Measurements from ENCODE around the gene GANAB.
A peak's percentile ranks its signal among the peaks of the same experiment; 100 is the strongest.

The GANAB gene

DNA sequence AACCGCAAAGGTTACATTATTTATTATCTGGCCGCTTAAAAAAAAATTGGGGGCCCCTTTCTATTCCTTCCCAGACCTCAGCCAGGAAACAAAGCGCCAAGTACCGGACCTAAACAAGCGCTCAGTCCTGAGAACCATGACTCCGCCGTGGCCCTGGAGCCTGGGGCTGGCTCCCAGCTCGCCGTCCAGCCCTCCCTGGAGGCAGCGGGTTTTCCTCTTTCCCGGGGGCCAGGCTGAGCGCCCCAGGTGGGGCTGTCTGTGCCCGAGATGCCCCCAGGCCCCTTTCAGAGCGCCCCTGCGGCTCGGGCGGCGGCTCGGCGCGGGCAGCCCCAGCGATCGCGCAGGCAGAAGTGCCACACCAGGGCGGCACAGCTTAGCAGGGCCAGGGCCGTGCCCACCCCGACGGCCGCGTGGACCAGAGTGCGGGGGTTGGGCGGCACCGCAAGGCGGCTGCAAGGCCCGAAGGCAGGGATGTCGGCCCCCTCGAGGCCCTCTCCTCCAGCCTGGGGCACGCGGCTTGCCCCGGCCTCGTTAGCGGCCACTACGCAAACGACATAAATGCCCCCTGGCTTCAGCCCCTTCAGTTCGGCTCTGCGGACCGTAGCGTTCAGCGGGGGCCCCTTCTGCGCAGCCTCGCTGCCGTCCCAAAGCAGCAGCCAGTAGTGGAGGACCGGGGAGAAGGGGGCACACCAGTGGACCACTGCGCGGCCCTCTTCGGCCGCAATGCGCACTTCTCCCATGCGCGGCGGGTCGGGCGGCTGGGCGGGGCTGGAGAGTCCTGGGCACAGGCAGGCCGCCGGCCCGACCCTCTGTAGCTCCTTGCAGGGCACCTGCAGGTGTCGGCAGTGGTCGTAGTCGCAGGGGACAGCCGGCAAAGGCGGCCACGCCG, 41.3 kb upstream of the GANAB start:
- no peak for DNase-seq (ENCODE audit: extremely low spot score)
- POLR2A ChIA-PET = interaction anchor here (1.0 to 5.0 kb wide), 3 partner anchors 16 to 77 kb away, joined by 3 to 16 read pairs (median 5); partner anchors contain the start of genes LBHD1 and UQCC3

DNA sequence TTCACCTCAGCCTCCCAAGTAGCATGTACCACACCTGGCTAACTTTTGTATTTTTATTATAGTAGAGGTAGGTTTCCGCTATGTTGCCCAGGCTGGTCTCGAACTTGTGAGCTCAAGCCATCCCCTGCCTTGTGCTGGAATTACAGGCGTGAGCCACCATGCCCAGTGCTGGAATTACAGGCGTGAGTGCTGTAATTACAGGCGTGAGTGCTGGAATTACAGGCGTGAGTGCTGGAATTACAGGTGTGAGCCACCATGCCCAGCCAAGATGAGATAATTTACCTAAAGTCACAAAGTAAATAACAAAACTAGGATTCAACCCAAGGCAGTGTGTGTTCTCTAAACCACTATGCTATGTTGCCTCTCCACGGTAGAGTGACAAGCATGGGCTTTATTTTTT, 36.1 kb upstream of the GANAB start:
- TF ChIP-seq FOXA1 (IDR thresholded peaks at IDR 0.05) = no peak
- TF ChIP-seq CTBP1 (IDR thresholded peaks at IDR 0.05; ENCODE audit: borderline replicate concordance) = no peak
- TF ChIP-seq LEF1 (IDR thresholded peaks at IDR 0.05; ENCODE audit: borderline replicate concordance) = no peak

More for the DNA sequence above, 41.3 kb upstream of the GANAB start:
- TF ChIP-seq LEF1 (IDR thresholded peaks at IDR 0.05; ENCODE audit: borderline replicate concordance) (no peak), TARDBP (IDR thresholded peaks at IDR 0.05) (no peak), L3MBTL2 (conservative IDR thresholded peaks at IDR 0.05) (no peak), NFRKB (IDR thresholded peaks at IDR 0.05) (no peak), CTBP1 (IDR thresholded peaks at IDR 0.05; ENCODE audit: borderline replicate concordance) (no peak), SUZ12 (IDR thresholded peaks at IDR 0.05) (no peak), HDGF (IDR thresholded peaks at IDR 0.05; ENCODE audit: borderline replicate concordance) (no peak), SP1 (IDR thresholded peaks at IDR 0.05) (no peak), ARNT (IDR thresholded peaks at IDR 0.05) (no peak), PKNOX1 (IDR thresholded peaks at IDR 0.05) (no peak), FOXK2 (IDR thresholded peaks at IDR 0.05) (no peak), ZNF384 (IDR thresholded peaks at IDR 0.05) (no peak), ELF4 (IDR thresholded peaks at IDR 0.05) (no peak), FOXA1 (IDR thresholded peaks at IDR 0.05) (no peak), FOXM1 (IDR thresholded peaks at IDR 0.05; ENCODE audit: borderline replicate concordance) (no peak), BHLHE40 (IDR thresholded peaks at IDR 0.05; ENCODE audit: borderline replicate concordance) (no peak)
- CTCF ChIA-PET = no interaction called here

DNA sequence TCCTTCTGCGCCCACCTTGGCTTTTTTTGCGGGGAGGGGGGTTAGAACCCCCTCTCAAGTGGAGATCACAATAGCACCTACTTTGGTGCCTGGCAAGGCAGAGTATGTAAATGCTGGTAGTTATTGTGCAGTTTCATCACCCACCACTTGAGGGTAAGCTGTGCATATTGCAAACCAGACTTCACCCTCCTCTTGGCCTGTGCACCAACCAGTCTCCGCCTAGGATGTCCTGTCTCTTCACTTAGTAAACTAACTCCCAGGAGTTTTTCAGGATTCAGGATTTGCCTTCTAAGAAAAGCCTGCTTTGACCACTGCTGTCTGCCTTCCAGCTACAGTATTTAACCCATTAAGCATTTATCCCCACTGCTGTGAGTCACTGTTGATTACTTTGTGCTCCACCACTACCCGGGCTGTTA, 34.4 kb upstream of the GANAB start:
- DNase-seq (ENCODE audit: extremely low spot score) = peak; percentile 72
- TF ChIP-seq ARNT (IDR thresholded peaks at IDR 0.05) (no peak), FOXM1 (IDR thresholded peaks at IDR 0.05; ENCODE audit: borderline replicate concordance) (no peak), SUZ12 (IDR thresholded peaks at IDR 0.05) (no peak), ZNF384 (IDR thresholded peaks at IDR 0.05) (no peak), BHLHE40 (IDR thresholded peaks at IDR 0.05; ENCODE audit: borderline replicate concordance) (no peak), ELF4 (IDR thresholded peaks at IDR 0.05) (no peak), FOXA1 (IDR thresholded peaks at IDR 0.05) (no peak)
- ChIA-PET POLR2A (interaction anchor here (0.6 to 3.5 kb wide), 21 partner anchors 9 to 200 kb away, joined by 3 to 61 read pairs (median 6); partner anchors contain the start of genes C11orf98, CSKMT, GANAB and HNRNPUL2), CTCF (interaction anchor here (0.6 to 1.8 kb wide), 13 partner anchors 9 to 182 kb away, joined by 3 to 13 read pairs (median 4); partner anchors contain the start of genes LBHD1, LRRN4CL, STX5 and TAF6L)

More for the DNA sequence above, 36.1 kb upstream of the GANAB start:
- ChIA-PET CTCF (no interaction called here), POLR2A (interaction anchor here (0.7 to 3.5 kb wide), 2 partner anchors 9 to 12 kb away, joined by 3 to 61 read pairs; partner anchors contain the start of genes LBHD1 and UQCC3)
- DNase-seq (ENCODE audit: extremely low spot score) = no peak

GRCh38 chr11:62678770-62679696, 32.6 kb upstream of the GANAB start, which contains the start of gene UBXN1:
Gene UBXN1 (minus strand): TSS chr11:62679073. CDS start chr11:62678923, 150 bp downstream.
- no peak for TF ChIP-seq SP1 (IDR thresholded peaks at IDR 0.05)
- TF ChIP-seq FOXM1 (IDR thresholded peaks at IDR 0.05; ENCODE audit: borderline replicate concordance) = no peak
- TF ChIP-seq LEF1 (IDR thresholded peaks at IDR 0.05; ENCODE audit: borderline replicate concordance) = no peak
- TF ChIP-seq PKNOX1 (IDR thresholded peaks at IDR 0.05) = no peak
- TF ChIP-seq SUZ12 (IDR thresholded peaks at IDR 0.05) = no peak
- TF ChIP-seq HDGF (IDR thresholded peaks at IDR 0.05; ENCODE audit: borderline replicate concordance) = no peak
- TF ChIP-seq L3MBTL2 (conservative IDR thresholded peaks at IDR 0.05) = peak; percentile 86
- TF ChIP-seq BHLHE40 (IDR thresholded peaks at IDR 0.05; ENCODE audit: borderline replicate concordance) = no peak
- no peak for TF ChIP-seq FOXA1 (IDR thresholded peaks at IDR 0.05)
- TF ChIP-seq CTBP1 (IDR thresholded peaks at IDR 0.05; ENCODE audit: borderline replicate concordance) = no peak
- TF ChIP-seq TARDBP (IDR thresholded peaks at IDR 0.05) = no peak
- TF ChIP-seq ZNF384 (IDR thresholded peaks at IDR 0.05) = peak; percentile 67
- peak; percentile 85 for TF ChIP-seq ELF4 (IDR thresholded peaks at IDR 0.05)
- ChIA-PET POLR2A (interaction anchor here (0.7 to 6.0 kb wide), 11 partner anchors 9 to 218 kb away, joined by 3 to 61 read pairs (median 6); partner anchors contain the start of genes C11orf98, CSKMT, EEF1G and HNRNPUL2), CTCF (no interaction called here)
- peak; percentile 84 for DNase-seq (ENCODE audit: extremely low spot score)

- no peak for DNase-seq (ENCODE audit: extremely low spot score)
- POLR2A ChIA-PET = interaction anchor here (1.2 to 6.0 kb wide), 4 partner anchors 11 to 203 kb away, joined by 4 to 34 read pairs (median 4); partner anchors contain the start of genes C11orf98, CSKMT, LRRN4CL and SLC3A2
- CTCF ChIA-PET = no interaction called here
- TF ChIP-seq FOXK2 (IDR thresholded peaks at IDR 0.05) (no peak), L3MBTL2 (conservative IDR thresholded peaks at IDR 0.05) (no peak), PKNOX1 (IDR thresholded peaks at IDR 0.05) (no peak), ZNF384 (IDR thresholded peaks at IDR 0.05) (no peak), FOXM1 (IDR thresholded peaks at IDR 0.05; ENCODE audit: borderline replicate concordance) (no peak), SP1 (IDR thresholded peaks at IDR 0.05) (no peak), HDGF (IDR thresholded peaks at IDR 0.05; ENCODE audit: borderline replicate concordance) (no peak), BHLHE40 (IDR thresholded peaks at IDR 0.05; ENCODE audit: borderline replicate concordance) (no peak), NFRKB (IDR thresholded peaks at IDR 0.05) (no peak)
Measured at GRCh38 chr11:62678433-62678769, 32.0 kb upstream of the GANAB start.

Data from HEK293T (cell line).